Measurements from ENCODE around the gene SEPTIN5.

The SEPTIN5 gene

DNA sequence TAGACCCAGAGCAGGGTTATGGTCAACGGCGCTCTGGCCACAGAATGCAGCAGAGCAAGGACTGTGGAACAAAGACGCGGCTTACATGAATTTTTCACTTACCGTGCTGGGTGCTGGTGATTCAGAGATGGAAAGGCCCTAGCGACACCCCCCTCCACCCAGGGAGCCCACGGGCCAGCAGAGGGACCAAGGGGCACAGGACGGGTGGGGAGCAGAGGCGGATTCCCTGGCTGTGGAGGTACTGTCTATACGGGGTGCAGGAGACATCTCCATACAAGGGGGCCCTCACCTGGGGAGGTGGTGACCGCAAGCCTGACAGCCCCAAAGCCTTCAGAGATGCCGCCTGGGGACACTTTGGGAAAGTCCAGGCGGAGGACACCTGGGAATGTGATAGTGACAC is 1.1 kb upstream of the SEPTIN5 start:
- no peaks in the 10 kb centered on the region for H3K9me3 Mint-ChIP-seq
- H3K27me3 Mint-ChIP-seq (ENCODE audit: low read depth) = peaks cover 18% of the 10 kb centered on the region
- H3K4me3 Mint-ChIP-seq = peak overlapping the region; percentile 80 to 86 (median 85)
- TF ChIP-seq CTCF (IDR thresholded peaks at IDR 0.05; ENCODE audit: unreplicated experiment in 3 of 3) = no peak
- H3K36me3 Mint-ChIP-seq (ENCODE audit: low read depth) = no peaks in the 10 kb centered on the region
- peaks cover 15% of the 10 kb centered on the region for H3K4me1 Mint-ChIP-seq
- H3K27ac Mint-ChIP-seq = peak overlapping the region in 1 of 3 experiments; percentile 69

DNA sequence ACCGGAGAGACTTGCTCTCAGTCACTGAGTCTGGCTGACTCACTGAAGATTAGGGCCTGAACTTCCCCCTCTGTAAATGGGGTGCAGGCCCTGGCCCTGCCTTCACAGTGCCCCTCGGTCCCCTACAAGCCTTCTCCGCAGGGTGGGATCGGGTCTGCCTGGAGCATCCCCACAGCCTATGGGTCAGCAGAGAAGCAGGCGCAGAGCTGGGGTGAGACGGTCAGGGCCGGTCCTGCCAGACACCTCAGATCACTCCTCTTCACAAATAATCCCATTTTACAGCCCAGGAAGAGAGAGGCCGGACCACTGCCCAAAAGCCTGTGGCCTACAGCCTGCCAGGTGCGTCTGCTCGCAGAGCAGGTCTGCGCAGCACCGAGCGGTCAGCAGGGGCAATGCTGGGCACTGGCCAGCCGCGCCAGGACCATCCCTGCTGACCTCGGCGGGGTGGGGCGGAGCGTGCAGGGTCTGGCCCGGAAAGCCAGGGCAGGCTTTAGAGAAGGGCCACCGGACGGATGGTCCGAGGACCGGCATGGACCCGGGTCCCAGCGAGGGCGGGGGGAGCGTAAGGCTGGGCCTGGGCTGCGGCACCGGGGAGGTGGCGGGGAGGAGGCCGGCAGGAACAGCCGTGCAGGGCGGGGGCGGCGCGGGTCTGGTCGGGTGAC is 522 bp upstream of the SEPTIN5 start:
- peaks cover 17% of the 10 kb centered on the region for H3K27me3 Mint-ChIP-seq (ENCODE audit: low read depth)
- H3K4me3 Mint-ChIP-seq = peak overlapping the region; percentile 80 to 86 (median 85)
- no peaks in the 10 kb centered on the region for H3K36me3 Mint-ChIP-seq (ENCODE audit: low read depth)
- no peak for TF ChIP-seq CTCF (IDR thresholded peaks at IDR 0.05; ENCODE audit: unreplicated experiment in 3 of 3)
- H3K27ac Mint-ChIP-seq = peak overlapping the region in 1 of 3 experiments; percentile 67
- H3K9me3 Mint-ChIP-seq = no peaks in the 10 kb centered on the region
- peaks cover 15% of the 10 kb centered on the region for H3K4me1 Mint-ChIP-seq

GRCh38 chr22:19715188-19715930 is 1.1 kb downstream of the SEPTIN5 start:
- Mint-ChIP-seq H3K27me3 (ENCODE audit: low read depth) (peaks cover 26% of the 10 kb centered on the region), H3K9me3 (no peaks in the 10 kb centered on the region), H3K36me3 (ENCODE audit: low read depth) (peaks cover 11% of the 10 kb centered on the region), H3K27ac (no peak overlapping the region), H3K4me1 (peaks cover 23% of the 10 kb centered on the region), H3K4me3 (peak overlapping the region; percentile 70 to 85 (median 84))
- no peak for TF ChIP-seq CTCF (IDR thresholded peaks at IDR 0.05; ENCODE audit: unreplicated experiment in 3 of 3)

DNA sequence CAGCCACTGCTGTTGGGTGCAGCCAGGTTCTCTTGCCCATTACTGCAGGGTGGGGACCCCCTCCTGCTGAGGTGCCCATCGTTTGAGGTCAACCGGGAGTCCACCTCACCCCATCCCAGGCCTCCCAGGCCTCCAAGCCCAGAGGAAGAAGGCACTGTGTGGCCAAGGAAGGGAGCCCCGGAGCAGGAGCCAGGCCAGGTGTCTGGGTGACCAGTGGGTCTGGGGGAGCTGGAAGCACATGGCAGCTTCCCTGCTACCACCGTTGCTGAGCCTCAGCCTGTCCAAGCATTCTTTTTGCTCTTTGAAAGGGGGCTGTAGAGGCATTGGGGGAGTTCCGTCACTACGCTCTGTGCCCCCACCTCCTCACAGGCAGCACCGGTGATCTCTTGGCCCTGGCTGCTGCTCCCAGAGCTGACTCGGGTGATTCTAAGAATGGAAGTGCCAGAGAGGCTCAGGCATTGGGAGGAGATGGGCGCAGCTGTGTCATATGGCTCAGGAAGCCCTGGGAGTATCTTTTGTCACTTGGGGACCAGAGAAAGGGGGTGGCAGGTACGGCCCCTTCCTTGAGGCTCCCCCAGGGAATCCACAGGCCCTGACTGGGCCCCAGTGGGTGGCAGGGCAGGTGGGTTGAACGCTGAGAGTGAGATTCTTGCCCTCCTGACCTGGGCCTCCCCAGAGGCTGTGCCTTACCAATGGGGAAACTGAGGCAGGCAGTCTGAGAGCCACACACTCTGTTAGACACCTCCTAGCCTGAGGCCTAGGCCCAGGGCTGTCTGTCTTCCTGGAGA is 1.9 kb downstream of the SEPTIN5 start:
- Mint-ChIP-seq H3K4me3 (peak overlapping the region; percentile 63 to 77 (median 75)), H3K36me3 (ENCODE audit: low read depth) (peaks cover 20% of the 10 kb centered on the region), H3K4me1 (peaks cover 28% of the 10 kb centered on the region), H3K9me3 (no peaks in the 10 kb centered on the region), H3K27ac (no peak overlapping the region), H3K27me3 (ENCODE audit: low read depth) (peaks cover 35% of the 10 kb centered on the region)
- no peak for TF ChIP-seq CTCF (IDR thresholded peaks at IDR 0.05; ENCODE audit: unreplicated experiment in 3 of 3)

DNA sequence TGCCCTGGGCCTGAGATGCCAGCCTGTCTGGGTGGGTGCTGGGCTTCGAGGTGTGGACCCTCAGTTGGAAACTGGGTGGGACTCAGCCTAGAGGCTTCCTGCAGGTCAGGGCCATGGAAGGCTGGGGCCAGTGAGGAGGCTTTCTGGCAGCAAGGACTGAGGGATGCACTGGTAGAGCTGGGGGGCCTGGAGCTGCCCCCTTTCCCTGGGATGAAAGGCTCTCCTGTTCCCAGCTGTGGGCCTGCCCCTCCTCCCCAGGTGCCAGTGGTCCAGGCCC is 2.5 kb downstream of the SEPTIN5 start:
- H3K27ac Mint-ChIP-seq = no peak overlapping the region
- peaks cover 22% of the 10 kb centered on the region for H3K36me3 Mint-ChIP-seq (ENCODE audit: low read depth)
- no peak for TF ChIP-seq CTCF (IDR thresholded peaks at IDR 0.05; ENCODE audit: unreplicated experiment in 3 of 3)
- H3K9me3 Mint-ChIP-seq = no peaks in the 10 kb centered on the region
- peaks cover 38% of the 10 kb centered on the region for H3K27me3 Mint-ChIP-seq (ENCODE audit: low read depth)
- H3K4me3 Mint-ChIP-seq = peak overlapping the region; percentile 26 to 77 (median 43)
- H3K4me1 Mint-ChIP-seq = peaks cover 28% of the 10 kb centered on the region
